ENCODE results near the gene FGA. TPM values are rescaled to one million over a fixed set of nuclear protein-coding genes. Genes with fewer than 3 reads are reported as not detected.

FGA gene
- total and polyA plus RNA-seq, 2 experiments from 2014 or later, result 579 to 1,189 TPM

GRCh38 chr4:154604696-154605200 lies 14.2 kb upstream of the FGA start:
- WGBS (ENCODE audit: low lambda C conversion rate, missing lambda C conversion rate), result 75% methylated on average over 4 of the region's 4 CpGs
- H3K79me2 ChIP-seq, result peaks cover 11% of the 10 kb centered on the region
- no peaks in the 10 kb centered on the region for H3K27me3 ChIP-seq
- H3K4me3 ChIP-seq, result no peak overlapping the region
- H3K36me3 ChIP-seq (replicated peaks; ENCODE audit: insufficient read depth, low read depth), result no peaks in the 10 kb centered on the region
- H2AFZ ChIP-seq, result no peak overlapping the region
- H4K20me1 ChIP-seq (ENCODE audit: insufficient read depth, poor library complexity, severe bottlenecking), result no peaks in the 10 kb centered on the region
- no peaks in the 10 kb centered on the region for H3K4me1 ChIP-seq (ENCODE audit: insufficient read depth)
- TF ChIP-seq EZH2 (IDR thresholded peaks at IDR 0.05; ENCODE audit: borderline replicate concordance), result no peak
- TF ChIP-seq CTCF (IDR thresholded peaks at IDR 0.05; ENCODE audit: poor library complexity), result no peak
- no peak for TF ChIP-seq EZH2phosphoT487 (IDR thresholded peaks at IDR 0.05; ENCODE audit: low read depth, severe bottlenecking, unreplicated experiment)
- no peaks in the 10 kb centered on the region for H3K9me3 ChIP-seq (ENCODE audit: low read depth)
- peak overlapping the region; percentile 63 for H3K4me2 ChIP-seq
- no peak for DNase-seq (ENCODE audit: low spot score)
- no peak overlapping the region for H3K27ac ChIP-seq
- H3K9me2 ChIP-seq (replicated peaks; ENCODE audit: insufficient read depth), result no peaks in the 10 kb centered on the region

- no peak for TF ChIP-seq EZH2phosphoT487 (IDR thresholded peaks at IDR 0.05; ENCODE audit: low read depth, severe bottlenecking, unreplicated experiment)
- DNase-seq (ENCODE audit: low spot score), result no peak
Observed at GRCh38 chr4:154603033-154603943, 12.7 kb upstream of the FGA start.

GRCh38 chr4:154602404-154603020 lies 12.0 kb upstream of the FGA start:
- WGBS (ENCODE audit: low lambda C conversion rate, missing lambda C conversion rate), result 77% methylated on average over 1 of the region's 1 CpG
- no peak for DNase-seq (ENCODE audit: low spot score)
- Histone ChIP-seq H4K20me1 (ENCODE audit: insufficient read depth, poor library complexity, severe bottlenecking) (no peaks in the 10 kb centered on the region), H3K79me2 (no peaks in the 10 kb centered on the region), H3K9me3 (ENCODE audit: low read depth) (no peaks in the 10 kb centered on the region), H3K4me3 (no peak overlapping the region), H2AFZ (no peak overlapping the region), H3K9me2 (replicated peaks; ENCODE audit: insufficient read depth) (no peaks in the 10 kb centered on the region), H3K4me2 (no peak overlapping the region), H3K36me3 (replicated peaks; ENCODE audit: insufficient read depth, low read depth) (no peaks in the 10 kb centered on the region), H3K27me3 (no peaks in the 10 kb centered on the region), H3K4me1 (ENCODE audit: insufficient read depth) (peaks cover 12% of the 10 kb centered on the region), H3K27ac (no peak overlapping the region)
- TF ChIP-seq EZH2 (IDR thresholded peaks at IDR 0.05; ENCODE audit: borderline replicate concordance), result no peak
- TF ChIP-seq EZH2phosphoT487 (IDR thresholded peaks at IDR 0.05; ENCODE audit: low read depth, severe bottlenecking, unreplicated experiment), result no peak
- no peak for TF ChIP-seq CTCF (IDR thresholded peaks at IDR 0.05; ENCODE audit: poor library complexity)

More at GRCh38 chr4:154603033-154603943, 12.7 kb upstream of the FGA start:
- 77% methylated on average over 6 of the region's 6 CpGs for WGBS (ENCODE audit: low lambda C conversion rate, missing lambda C conversion rate)
- no peaks in the 10 kb centered on the region for H3K9me2 ChIP-seq (replicated peaks; ENCODE audit: insufficient read depth)
- no peaks in the 10 kb centered on the region for H3K36me3 ChIP-seq (replicated peaks; ENCODE audit: insufficient read depth, low read depth)
- H3K9me3 ChIP-seq (ENCODE audit: low read depth), result no peaks in the 10 kb centered on the region
- H3K4me2 ChIP-seq, result no peak overlapping the region
- H3K4me1 ChIP-seq (ENCODE audit: insufficient read depth), result peaks cover 4% of the 10 kb centered on the region
- peaks cover 5% of the 10 kb centered on the region for H3K79me2 ChIP-seq
- H4K20me1 ChIP-seq (ENCODE audit: insufficient read depth, poor library complexity, severe bottlenecking), result no peaks in the 10 kb centered on the region
- no peak overlapping the region for H3K27ac ChIP-seq
- no peaks in the 10 kb centered on the region for H3K27me3 ChIP-seq
- H3K4me3 ChIP-seq, result no peak overlapping the region
- H2AFZ ChIP-seq, result no peak overlapping the region

Data from hepatocyte (in vitro differentiated cells).